NCI-H1048 (cell line): ENCODE data around the gene RAMP3.
"Not testable (repeated sequence)": the region's sequence is repeated elsewhere in the genome, so short reads cannot be mapped to it uniquely, and the experiment has no call there.

Source experiments
- DNase-seq: peaks from one replicate; lab custom pipeline; 2025; lab: John Stamatoyannopoulos, UW

The RAMP3 gene

DNA sequence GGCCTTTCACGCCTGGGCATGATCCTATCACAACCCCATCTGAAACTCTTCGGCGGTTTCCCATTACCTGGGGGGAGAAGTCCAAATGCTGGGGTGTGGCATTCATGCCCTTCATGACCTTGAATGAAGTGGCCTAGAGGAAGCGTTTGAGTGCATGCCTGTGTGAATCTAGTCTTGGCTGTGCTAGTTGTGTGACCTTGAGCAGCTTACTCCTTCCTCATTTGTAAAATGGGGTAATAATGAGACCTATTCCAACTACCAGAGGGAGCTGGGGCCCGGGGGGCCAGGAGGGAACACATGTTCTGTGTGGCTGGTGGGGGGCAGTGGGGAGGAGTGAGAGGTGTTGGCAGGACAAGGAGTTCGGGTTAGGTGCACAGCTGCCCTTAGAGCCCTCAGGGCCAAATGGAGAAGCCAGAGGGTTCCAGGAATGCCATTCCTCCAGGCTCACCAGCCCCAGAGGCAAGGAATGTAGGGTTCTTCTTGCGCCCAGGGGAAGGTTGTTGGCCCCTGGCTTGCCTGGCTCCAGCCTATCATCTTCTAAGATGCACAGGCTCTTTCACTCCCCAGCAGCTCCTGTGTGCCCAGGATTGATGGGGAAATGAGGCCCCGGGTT lies 24.8 kb upstream of the RAMP3 start:
- DNase-seq: no peak

DNA sequence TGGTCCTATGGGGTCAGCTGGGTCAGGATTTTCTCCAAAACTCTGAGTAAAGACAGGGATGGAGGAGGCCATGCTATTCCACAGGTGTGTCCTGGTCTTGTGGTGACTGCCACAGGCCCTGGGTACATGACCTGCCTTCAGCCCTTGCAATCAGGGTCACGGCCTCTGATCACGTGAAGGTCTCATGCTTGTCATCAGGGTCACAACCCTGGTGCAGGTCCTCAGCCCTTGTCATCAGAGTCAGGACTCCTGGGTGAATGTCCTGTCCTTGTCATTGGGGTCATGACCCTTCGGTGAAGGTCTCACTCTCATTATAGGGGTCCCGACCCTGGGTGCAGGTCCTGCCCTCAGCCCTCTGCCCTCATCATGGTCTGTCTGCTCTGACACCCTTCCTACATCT lies 24.2 kb upstream of the RAMP3 start:
- no peak for DNase-seq

DNA sequence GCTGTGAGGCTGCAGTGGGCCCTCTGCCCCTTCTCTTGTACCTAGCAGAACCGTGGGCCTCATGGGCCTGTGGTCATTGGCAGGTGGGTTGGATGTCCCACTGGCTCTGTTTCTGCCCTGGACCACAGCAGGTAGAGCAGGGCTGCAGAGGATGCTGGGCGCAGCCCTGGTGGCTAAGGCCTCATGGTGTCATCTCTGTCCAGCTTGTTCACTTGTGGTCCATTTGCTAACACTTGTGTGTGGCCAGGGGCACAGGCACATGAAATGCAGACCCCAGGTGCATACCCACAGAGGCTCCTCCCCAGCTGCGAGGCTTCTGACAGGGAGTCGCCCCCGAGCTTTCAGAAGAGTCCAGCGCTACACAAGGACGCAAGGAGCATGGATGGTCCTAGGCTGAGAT lies 23.7 kb upstream of the RAMP3 start:
- no peak for DNase-seq

DNA sequence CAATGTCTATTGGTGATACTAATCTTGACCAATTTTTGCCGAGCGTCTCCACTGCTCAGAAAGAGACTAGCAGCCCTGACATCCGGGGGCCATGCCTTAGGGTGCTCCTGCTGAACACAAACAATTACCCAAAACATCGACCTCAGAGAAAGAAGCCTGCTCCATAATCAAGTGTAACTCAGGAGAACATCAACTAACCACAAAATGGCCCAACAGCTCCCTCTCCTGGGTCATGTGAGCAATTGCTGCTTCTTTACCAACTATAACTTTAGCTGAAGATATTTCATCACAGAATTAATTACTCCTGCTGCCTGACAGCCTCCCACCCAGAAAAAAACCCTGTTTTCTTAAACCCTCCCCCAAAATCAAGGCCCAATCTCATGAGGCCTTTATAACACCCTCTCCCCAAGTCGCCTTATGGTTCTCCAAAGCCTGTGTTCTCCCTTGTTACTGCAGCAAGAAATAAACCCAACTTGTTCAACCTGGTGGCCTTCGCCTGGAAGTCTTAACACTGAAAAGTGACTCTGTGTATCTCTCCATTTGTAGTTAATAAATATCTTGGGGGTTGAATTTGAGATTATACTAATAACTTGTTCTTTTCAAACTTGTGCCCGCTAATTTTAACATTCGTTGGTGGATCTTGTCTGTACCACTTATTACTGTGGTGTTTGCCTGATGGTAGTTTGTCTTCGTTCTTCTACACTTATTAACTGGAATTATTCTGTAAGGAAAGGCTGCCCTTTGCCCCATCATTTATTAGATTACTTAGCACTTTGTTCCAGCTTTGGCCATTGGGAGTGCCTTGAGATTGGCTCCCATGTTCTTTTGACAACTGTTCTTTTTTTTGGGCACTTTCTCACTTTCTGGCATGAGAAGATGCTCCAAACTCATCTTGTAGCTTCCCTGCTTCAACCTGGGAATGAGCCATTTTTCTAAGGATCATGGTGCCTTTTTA lies 21.2 kb upstream of the RAMP3 start:
- DNase-seq: no peak

DNA sequence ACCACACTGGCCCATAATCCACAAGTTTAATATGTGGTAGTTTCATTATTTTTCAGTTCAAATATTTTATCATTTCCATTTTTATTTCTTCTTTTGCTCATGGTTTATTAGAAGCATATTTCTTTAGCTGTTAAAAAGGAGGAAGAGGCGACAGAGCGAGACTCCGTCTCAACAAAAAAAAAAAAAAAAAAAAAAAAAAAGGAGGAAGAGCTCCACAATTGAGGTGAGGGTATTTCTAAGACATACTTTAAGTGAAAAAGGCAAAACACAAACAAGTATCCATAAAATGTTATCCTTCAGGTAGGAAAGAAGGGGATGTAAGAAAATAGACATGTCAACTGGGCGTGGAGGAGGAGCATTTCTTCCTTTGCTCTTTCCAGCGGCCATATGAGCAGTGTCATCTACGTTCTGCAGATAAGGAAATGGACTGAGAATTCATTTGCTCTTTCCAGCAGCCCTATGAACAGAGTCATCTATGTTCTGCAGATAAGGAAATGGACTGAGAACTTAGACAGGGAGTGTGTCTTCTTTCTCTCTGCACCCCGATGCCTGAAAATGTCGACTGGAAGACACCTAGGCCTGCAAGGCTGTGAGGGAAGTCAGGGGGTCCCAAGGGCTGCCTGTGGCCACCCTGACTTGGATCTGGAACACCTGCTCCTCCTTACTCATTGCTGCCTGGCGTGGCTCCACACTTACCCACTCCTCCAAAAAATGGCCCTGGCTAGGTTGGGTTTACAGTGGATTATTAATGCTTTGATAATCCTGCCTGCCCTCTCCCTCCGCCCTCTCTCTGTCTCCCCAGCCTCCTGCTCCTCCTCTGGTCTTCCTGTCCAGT lies 18.9 kb upstream of the RAMP3 start:
- DNase-seq: no peak

DNA sequence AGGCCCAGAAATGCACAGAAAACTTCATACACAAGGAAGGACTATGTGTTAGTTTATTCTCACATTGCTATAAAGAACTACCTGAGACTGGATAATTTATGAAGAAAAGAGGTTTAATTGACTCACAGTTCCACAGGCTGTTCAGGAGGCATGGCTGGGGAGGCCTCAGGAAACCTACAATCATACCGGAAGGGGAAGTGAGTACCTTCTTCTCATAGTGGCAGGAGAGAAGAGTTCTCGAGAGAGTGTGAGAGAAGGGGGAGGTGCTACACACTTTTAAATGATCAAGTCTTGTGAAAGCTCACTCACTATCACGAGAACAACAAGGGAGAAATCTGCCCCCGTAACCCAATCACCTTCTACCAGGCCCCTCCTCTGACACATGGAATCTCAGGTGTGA lies 16.8 kb upstream of the RAMP3 start:
- DNase-seq: no peak

DNA sequence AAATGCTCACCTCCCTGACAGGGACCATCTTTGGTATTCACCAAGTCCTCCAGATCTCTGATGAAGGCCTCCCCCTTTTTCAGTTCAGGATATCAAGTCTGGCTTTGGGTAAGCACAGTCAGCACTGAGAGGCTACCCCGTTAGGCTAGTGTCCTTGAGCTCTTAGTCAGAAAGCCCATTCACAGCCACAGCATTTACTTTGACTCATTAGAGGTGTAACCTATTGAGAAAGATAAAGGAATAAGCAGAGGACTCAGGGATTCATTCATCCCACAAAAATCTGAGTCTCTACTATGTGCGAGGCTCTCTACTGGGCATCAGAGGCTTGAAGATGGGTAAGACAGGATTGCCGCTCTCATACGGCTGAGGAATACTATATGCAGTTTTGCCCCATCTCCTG lies 14.0 kb upstream of the RAMP3 start:
- DNase-seq: no peak

DNA sequence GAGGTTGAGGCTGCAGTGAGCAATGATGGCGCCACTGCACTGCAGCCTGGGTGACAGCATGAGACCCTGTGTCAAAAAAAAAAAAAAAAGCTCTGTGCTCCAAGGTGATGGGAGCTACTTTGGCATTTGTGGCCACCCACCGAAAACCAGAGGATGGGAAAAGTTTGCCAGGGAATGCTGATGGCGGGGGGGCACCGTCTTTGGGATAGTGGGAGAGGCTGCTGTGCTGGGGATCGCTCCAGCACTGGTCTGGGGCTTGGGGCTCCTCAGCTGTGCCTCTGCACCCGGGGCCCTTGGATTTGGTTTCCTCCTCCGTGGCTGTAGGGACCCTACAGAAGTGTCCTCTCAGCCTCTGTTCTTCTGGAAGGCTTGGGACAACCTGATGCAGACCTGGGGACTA lies 11.7 kb upstream of the RAMP3 start:
- DNase-seq: no peak

DNA sequence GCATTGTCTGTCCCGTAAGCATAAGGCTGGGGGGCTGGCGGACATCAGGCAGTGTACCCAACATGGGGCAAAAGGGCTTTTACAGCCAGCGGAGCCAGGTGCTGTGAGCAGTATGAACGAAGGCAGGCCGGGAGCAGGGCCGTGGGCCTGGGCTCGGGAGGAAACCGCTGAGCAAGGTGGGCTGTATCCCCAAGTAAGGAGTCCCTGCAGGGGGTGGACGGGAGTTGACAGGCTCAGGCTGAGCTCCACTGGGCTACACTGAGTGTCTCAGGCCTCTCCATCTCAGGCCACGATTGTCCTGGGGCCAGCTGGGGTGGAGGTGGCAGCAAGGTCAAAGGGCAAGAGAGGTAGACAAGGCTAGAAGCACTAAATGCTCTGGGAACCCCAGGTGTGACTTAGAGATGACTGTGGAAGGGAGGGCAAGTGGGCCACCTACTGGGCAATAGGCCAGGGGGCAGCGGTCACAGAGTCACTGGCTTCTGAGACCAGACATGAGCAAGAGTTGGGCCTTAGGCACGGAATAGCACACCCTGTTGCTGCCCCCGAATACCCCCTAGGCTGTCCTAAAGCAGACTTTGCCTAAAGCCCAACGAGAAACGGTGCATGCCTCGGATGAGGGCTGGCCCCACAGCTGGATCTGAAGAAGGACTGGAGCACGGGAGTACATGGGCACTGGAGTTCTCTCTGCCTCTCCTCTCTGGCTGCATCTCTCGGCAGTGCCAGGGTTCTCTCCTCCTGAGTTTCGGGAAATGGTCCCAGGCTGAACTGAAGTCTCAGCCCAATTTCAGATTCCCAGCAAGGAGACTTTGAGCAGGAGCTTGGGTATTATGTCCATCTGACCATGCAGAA lies 10.8 kb upstream of the RAMP3 start:
- no peak for DNase-seq

DNA sequence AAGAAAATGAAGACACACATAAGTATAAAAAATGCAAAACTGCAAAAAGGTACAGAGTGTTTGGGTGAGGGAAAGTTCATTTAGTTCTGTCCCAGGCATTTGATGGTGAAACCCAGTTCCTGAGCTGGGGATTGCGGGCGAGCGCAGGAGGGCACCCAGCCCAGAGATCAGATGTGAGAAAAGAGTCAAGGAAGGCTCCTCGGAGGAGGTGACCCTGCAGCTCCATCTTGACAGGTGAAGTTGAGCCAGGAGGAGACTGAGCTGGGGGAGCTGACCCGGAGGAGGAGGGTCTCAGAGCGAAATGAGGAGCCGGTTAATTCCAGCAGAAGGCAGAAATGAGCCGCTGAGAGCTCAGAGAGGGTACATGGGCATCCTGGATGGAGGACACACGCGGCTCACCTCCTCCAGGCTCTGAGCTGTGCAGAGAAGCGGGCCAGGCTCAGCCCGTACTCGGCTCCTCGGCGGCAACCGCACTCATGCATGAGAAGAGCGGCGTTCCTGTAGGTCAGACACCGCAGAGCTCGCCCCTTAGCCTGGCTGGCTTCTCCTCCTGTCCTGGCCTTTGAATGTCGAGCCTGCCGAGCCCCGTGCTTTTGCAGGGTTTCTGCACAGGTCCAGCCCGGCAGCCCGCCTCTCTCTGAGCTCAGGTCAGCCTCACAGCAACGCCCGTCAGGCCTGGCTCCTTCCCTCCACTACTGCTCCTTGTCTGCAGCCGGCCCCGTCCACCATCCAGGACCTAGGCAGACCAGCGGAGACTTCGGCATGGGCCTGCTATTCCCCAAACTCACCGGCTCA lies 9.5 kb upstream of the RAMP3 start:
- no peak for DNase-seq

DNA sequence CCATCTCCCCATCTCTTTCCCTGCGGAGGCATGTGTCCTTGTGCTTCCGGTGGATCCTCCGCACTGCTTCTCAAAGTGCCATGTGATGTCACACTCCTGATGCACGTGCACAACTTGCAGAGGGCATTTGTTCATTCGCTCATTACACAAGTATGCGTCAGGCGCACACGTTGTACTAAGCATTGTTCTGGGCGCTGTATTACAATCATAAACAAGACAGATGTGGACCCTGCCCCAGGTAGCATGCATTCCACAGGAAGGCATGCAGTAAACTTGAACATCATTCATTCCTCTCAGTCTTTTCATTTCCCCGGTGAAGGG lies 9.0 kb upstream of the RAMP3 start:
- DNase-seq: no peak

DNA sequence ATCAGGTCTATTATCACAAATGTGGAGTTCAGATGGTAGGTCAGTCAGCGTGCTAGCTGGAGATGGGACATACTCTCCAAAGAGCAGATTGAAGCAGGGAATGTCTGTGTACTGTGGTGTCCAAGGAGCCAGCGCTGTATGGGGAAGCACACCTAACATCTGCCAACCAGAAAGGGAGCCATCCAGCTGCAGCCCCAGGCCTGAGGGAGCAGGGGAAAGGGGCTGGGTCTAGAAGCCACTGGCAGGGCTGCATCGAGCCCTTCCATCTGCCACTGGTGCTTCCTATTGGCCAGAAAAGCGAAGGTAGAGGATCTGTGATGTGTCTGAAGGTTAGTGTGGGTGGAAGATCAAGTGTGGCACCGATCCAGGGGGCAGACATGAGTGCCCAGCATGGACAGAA lies 8.0 kb upstream of the RAMP3 start:
- DNase-seq: no peak

DNA sequence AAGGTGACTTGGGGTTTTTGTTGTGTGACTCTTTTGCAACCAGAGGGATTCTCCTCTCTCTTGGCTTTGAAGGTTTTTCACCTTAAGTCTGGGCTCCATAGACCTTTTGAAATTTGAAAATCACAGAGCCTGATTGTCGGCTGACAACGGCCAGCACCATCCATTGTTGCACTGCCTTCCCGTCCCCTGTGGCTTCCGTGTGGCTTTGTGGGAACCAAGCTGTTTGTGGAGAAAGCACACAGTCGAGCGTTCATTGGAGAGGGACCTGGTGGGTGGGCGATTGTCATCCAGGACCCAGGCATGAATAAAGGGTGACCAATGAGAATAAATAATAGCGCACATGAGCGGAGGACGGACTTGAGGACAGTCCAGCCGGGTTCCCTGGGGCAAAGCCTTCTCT lies 7.4 kb upstream of the RAMP3 start:
- DNase-seq: no peak

DNA sequence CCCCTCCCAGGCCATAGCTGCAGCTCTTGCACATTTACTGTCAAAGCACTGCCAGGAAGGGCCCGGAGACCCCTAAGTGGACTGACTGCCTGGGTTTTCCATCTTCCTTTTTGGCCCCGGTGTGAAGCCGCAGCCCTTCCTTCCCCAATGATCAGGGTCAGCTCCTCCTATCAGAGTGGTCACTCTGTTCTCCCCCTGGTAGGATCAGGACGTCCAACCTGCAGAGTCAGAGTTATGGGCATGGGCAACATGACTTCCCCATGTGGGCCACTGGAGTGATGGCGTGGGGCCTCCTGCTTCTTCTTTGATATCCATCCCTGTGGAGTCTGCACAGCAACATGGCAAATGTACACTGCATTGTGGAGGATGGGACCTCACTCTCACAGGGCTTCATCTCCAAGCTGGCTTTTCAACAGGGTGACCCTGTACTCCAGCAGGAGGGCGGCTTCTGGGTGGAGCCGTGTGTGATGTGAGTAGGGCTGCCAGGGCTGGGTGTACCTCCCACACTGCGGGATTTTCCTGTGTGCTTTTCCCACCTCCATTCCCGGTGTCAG lies 6.4 kb upstream of the RAMP3 start:
- no peak for DNase-seq

DNA sequence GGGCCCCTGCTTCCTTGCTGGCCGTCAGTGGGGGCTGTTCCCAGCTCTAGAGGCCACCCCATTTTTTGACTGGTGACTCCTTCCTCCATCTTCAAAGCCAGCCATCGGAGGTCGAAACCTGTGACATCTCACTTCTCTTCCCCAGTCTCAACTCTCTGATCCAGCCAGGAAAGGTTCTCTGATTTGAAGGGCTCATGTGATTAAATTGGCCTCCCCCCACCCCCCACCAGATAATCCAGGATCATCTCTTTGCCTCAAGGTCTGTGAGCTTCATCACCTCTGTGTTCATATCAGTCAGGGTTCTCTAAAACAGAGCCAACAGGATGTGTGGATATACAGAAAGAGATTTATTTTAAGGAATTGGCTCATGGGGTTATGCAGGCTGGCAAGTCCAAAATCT lies 5.6 kb upstream of the RAMP3 start:
- no peak for DNase-seq

DNA sequence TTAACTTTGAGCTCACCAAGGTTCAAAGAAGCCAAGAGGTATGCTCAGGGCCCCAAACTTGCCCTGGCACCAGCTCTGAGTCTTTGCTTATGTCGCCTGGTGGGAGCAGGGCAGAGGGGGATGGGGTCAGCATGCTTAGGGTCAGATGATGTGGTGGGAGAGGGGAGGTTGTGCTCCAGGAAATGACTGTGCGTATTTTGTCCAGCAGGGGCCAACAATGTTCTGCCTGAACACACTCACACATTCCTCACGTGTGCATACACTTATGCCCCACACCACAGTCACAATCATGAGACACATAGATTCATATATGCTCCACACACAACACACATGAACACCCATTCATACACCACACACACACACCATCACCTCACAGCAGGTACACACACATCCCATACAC lies 4.4 kb upstream of the RAMP3 start:
- DNase-seq: no peak

DNA sequence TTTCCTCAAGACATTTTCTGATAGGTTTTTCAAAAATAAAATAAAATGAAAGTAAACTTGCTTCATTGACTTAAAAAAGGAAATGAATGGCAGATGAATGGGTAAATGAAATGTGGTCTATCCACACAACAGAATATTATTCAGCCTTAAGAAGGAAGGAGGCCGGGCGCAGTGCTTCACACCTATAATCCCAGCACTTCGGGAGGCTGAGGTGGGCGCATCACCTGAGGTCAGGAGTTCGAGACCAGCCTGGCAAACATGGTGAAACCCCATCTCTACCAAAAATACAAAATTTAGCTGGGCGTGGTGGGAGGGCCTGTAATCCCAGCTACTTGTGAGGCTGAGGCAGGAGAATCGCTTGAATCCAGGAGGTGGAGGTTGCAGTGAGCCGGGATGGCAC lies 3.7 kb upstream of the RAMP3 start:
- DNase-seq: not testable (repeated sequence)

DNA sequence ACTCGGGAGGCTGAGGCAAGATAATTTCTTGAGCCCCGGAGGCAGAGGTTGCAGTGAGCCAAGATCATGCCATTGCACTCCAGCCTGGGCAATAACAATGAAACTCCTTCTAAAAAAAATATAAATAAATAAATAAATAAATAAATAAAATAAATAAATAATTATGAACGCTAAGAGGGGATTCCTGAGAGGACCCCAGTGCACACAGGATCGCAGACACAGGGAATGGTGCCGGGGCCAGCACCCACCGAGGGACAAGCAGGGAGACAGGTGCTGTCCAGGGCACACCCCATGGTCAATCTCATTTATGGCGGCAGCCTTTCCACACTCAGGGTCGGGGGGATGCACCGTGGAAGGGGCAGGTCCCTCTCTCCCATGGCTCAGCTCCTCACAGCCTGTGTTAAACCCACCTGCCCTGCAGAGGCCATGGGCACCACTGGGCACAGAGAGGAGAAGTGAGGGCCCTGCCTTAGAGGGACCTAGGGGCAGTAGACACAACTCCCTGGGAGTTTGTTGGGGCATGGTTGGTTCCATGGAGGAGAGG lies 2.2 kb upstream of the RAMP3 start:
- no peak for DNase-seq

DNA sequence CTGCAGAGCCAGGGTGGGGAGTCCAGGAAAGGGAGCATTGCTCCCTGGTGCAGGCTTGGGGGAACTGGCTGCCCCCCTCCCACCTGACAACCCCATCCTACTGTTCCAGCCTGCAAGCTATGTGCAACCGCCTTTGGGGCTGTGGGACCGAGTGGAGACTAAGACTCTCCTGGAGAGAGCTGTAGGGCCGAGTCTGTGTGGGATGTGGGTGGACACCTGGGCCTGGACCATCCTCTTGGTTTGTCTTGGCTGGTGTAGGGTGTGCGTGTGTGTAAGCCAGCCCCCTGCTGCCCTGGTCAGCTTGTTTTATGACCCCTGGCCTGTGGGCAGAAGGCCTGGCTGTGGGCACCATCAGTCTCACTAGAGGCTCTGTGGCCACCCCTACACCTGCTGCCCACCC lies 1.6 kb upstream of the RAMP3 start:
- no peak for DNase-seq

DNA sequence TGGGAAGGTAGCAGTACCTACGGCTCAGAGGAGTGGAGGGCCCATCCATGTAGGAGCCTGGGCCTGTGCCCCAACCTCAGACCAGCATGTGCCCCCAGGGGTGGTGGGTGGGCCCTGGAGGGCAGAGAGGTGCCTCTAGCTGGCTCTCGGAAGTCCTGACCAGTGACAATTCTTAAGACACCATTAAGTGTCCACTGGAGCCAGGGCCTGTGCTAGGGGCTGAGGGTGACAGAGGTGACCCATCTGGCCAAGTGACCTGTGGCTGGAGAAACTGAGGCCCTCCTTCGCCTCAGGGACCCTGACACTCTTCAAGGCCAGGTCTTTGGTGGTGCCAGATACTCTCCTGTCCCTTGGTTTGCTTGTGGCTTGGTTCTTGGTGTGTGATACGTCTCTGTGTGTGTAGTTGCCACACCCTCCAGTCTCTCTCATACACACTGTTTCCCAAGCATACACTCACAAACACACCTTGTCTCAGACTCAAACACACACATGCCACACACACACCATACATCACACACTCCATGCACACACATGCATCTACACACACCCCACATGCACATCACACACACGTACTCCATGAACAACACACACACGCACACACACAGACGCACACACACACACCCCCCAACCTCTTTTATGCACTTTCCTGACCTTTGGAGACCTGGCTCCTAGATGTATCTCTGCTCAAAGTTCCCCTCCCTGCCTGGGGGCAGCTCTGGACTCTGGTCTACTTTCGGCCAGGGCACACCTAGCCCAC lies 897 bp upstream of the RAMP3 start:
- no peak for DNase-seq
